ENCODE measurements around the gene ATXN7L3B.

Gene ATXN7L3B

DNA sequence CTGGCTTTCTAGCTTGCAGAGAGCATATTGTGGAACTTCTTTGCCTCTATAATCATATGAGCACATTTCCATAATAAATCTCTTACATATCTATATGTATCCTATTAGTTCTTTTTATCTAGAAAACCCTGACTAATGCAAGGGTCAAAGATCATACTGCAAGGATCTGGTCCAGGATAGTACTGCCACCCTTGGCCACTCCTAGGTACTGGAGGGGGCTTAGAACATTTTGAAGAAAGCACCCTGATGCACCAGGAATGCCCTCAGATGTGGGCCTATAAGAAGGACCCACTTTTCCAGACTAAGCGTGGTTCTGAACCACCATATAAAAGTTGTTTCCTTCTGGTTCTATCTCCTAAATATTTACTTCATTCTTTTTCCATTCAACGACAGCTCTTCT is 14.6 kb downstream of the ATXN7L3B start:
- no peak for DNase-seq

- DNase-seq, result no peak
Measured at GRCh38 chr12:74559728-74560127, 22.1 kb downstream of the ATXN7L3B start.

DNA sequence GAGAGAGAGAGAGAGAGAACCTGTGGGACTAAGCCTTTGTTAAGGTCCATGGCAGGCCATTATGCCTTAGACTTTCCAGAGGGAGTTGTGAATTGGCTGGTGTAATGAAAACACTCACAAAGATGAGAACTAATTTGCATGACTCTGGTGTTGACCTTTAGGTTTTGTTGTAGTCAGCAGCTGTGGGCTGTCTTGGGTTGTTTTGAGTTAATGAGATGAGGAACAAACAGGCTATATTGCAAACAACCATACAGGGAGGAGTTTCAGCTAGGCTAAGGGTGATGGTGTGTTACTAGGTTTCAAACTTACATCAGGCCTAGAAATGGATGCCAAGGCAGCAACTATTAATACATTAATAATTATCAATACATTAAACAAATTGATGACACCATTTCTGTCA is 26.3 kb downstream of the ATXN7L3B start:
- DNase-seq, result no peak

DNA sequence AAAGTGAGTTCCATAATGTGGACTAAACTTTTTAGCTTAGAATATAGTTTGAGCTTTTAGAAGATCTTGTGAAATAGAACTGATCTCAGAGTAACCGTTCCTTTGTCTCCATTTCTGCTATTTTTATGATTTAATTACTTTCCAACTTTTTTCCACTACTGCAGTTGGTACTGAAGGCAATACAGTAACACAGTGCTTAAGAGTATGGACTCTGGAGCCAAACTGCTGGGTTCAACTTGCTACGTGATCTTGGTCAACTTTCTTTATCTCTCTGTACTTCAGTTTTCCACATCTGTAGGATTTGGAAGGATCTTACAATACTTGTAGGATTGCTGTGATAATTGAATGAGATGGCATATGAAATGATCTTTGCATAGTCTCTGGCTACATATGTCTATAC is 40.9 kb downstream of the ATXN7L3B start:
- DNase-seq, result no peak

GRCh38 chr12:74579446-74579845 is 41.8 kb downstream of the ATXN7L3B start:
- no peak for DNase-seq

DNA sequence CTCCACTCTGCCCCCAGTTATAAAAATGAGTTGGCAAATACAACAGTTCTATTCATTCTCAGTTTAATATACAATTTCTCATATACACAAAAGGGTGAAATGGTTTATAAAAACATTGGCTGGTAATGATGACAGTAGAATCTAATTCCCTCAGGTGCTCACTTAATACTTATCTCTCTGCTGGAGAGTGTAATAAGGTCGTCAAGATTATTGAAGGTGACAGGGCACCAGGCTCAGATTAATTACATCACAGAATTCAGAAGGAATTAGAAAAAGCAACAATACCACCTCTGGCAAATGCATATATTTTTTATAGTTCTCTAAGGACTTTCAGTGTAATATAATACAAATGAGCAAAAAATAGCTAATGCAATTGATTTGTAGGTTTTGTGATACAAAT is 42.3 kb downstream of the ATXN7L3B start:
- DNase-seq, result no peak

DNA sequence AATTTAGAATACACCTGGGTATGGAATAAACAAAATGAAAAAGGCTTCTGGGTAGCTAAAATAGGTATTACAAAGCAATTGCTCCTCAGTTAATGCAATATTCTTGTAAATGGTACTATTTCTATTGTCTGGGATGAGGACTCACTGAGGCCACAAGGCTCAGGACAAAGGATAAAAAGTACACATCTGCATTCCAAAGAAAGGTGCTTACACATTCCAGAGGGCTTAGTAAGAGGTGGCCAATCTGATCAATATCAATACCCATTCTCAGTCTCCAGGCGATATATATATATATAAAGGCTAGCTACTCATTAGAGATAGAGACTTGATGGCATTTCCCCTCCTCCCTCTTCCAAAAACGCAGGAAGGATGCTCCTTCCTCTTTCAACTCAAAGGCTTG is 43.8 kb downstream of the ATXN7L3B start:
- DNase-seq, result no peak

DNA sequence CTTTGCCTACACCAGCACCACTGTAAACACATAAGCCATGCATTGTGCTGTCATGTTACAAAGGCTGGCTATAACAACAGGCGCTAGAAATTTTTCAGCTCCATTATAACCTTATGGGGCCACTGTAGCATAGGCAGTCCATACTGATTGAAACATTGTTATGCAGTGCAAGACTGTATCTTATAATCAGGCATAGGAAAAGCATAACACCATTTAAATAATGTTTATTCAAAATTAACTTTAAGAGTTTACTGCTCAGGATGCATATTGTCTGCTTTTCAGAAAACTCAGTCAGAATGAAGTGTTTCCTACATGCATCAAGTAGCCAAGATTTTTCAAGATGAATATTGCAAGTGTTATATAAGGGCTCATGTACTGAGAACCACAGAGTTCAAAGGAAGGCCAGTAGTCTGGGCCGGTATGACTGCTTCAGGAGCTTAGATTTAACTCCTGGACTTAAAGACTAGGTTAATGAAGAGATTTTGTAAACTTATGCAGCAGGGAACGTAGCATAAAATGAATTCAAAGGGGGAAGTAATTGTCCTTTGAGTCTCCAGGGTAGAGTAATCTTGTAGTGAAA is 46.9 kb downstream of the ATXN7L3B start:
- DNase-seq, result no peak

- DNase-seq, result no peak
Measured at GRCh38 chr12:74586251-74586650, 48.6 kb downstream of the ATXN7L3B start.

Data from AML-193 (cell line).